K562 (cell line): Measurements from ENCODE around the gene CIAO3. TPM values are rescaled to one million over a fixed set of nuclear protein-coding genes. Genes with fewer than 3 reads are reported as not detected.

Experiments used
- ARID1B ChIP-seq: fragments of 450-650 bp; IDR thresholded peaks from 2 replicates; pipeline ENCODE4 v1.6.1; 2016; ENCODE audit warnings: antibody characterized with exemption, mild to moderate bottlenecking, inconsistent platforms
- ATF6 ChIP-seq: sonication (generic); formaldehyde crosslinking; IDR thresholded peaks from 2 replicates; pipeline ENCODE4 v1.4.0; 2020; ENCODE audit warnings: mild to moderate bottlenecking, missing genetic modification reagents
- CBFB ChIP-seq: sonication (generic); formaldehyde crosslinking; IDR thresholded peaks from 2 replicates; pipeline ENCODE4 v1.4.0; 2020; ENCODE audit warnings: mild to moderate bottlenecking, missing genetic modification reagents
- CREM ChIP-seq: IDR thresholded peaks from 2 replicates; pipeline ENCODE4 v1.6.1; 2014; ENCODE audit warnings: antibody characterized with exemption, low read depth
- FOXP1 ChIP-seq: sonication (generic); formaldehyde crosslinking; IDR thresholded peaks from 2 replicates; pipeline ENCODE4 v1.8.0; 2022; ENCODE audit warnings: mild to moderate bottlenecking, missing genetic modification reagents
- MCM2 ChIP-seq: fragments of 450-650 bp; IDR thresholded peaks from 2 replicates; pipeline ENCODE4 v1.6.1; 2017; ENCODE audit warnings: low read depth, mild to moderate bottlenecking
- NFIC ChIP-seq: fragments of 450-650 bp; IDR thresholded peaks from 2 replicates; pipeline ENCODE4 v1.6.1; 2017; ENCODE audit warnings: mild to moderate bottlenecking, inconsistent platforms
- TGIF2 ChIP-seq: sonication (generic); formaldehyde crosslinking; IDR thresholded peaks from 2 replicates; pipeline ENCODE4 v1.8.1; 2022; ENCODE audit warnings: mild to moderate bottlenecking, missing genetic modification reagents, moderate library complexity
- ZBTB33 ChIP-seq: sonication (generic); formaldehyde crosslinking; IDR thresholded peaks from 2 replicates; pipeline ENCODE4 v1.8.1; 2023; ENCODE audit warnings: mild to moderate bottlenecking, missing genetic modification reagents
- ZKSCAN1 ChIP-seq: fragments of 150-350 bp; IDR thresholded peaks from 2 replicates; pipeline ENCODE4 v1.6.1; 2016; ENCODE audit warnings: low read depth, low read length
- ZNF316 ChIP-seq: fragments of 450-650 bp; IDR thresholded peaks from 2 replicates; pipeline ENCODE4 v1.6.1; 2016
- ZNF717 ChIP-seq: fragments of 250-450 bp; sonication (Bioruptor Pico); IDR thresholded peaks from 2 replicates; pipeline ENCODE4 v1.5.0; 2021
- ZNF740 ChIP-seq, 3 experiments: fragments of 200-800 bp in 1 of 3; sonication (Bioruptor generic) in 1 of 3; sonication (generic) in 1 of 3; formaldehyde crosslinking in 1 of 3; IDR thresholded peaks; 2 replicates each; pipeline versions ENCODE4 v1.6.1 to v1.8.0; 2016 to 2022; ENCODE audit warnings: mild to moderate bottlenecking in 2 of 3, missing compliant biosample characterization in 2 of 3, missing genetic modification characterization in 2 of 3, missing genetic modification reagents in 1 of 3
- ZSCAN32 ChIP-seq: fragments of 450-650 bp; formaldehyde crosslinking; IDR thresholded peaks from 2 replicates; pipeline ENCODE4 v1.4.0; 2020; ENCODE audit warnings: mild to moderate bottlenecking, moderate library complexity
- polyA plus RNA-seq, 8 experiments: library from polyadenylated mRNA; depleted of rRNA in 4 of 8; stranded (reverse) in 5 of 8; unstranded in 3 of 8; fragments of >200 nt; fragmentation: Nextera tagmentation in 2 of 8; fragmentation: Illumina TruSeq in 1 of 8; extraction: Ambion mirVana in 2 of 8; extraction: Trizol in 1 of 8; gene quantifications; 2 replicates each; pipeline versions ENCODE4 v1.2.1 to v1.2.3, GENCODE V29; 2011 to 2014; ENCODE audit warnings: inconsistent platforms in 1 of 8, missing spikeins in 1 of 8
- total RNA-seq, 7 experiments: library from RNA; depleted of rRNA in 6 of 7; stranded (reverse); fragments of >200 nt in 6 of 7; fragmentation: Illumina TruSeq in 2 of 7; extraction: Trizol in 2 of 7; gene quantifications; 2 replicates each; pipeline versions ENCODE4 v1.2.1 to v1.2.3, GENCODE V29; 2011 to 2021; ENCODE audit warnings: low replicate concordance in 1 of 7
- TF ChIP-seq, protein P1 (sequence below), 3 experiments: fragments of 200-800 bp in 1 of 3; fragments of 250-450 bp in 1 of 3; fragments of 450-650 bp in 1 of 3; sonication (Bioruptor Pico) in 1 of 3; sonication (Bioruptor generic) in 1 of 3; formaldehyde crosslinking in 1 of 3; IDR thresholded peaks; 2 replicates each; pipeline versions ENCODE4 v1.6.1 to v1.8.0; 2016 to 2022; ENCODE audit warnings: mild to moderate bottlenecking in 2 of 3, missing genetic modification characterization in 2 of 3, missing compliant biosample characterization in 1 of 3, moderate library complexity in 1 of 3

The CIAO3 gene
- total and polyA plus RNA-seq, 9 of the 15 experiments (the other 6 are each of a cell fraction or from before 2014, with no cell fraction given) = 2.2 to 35.6 (median 18.7) TPM

DNA sequence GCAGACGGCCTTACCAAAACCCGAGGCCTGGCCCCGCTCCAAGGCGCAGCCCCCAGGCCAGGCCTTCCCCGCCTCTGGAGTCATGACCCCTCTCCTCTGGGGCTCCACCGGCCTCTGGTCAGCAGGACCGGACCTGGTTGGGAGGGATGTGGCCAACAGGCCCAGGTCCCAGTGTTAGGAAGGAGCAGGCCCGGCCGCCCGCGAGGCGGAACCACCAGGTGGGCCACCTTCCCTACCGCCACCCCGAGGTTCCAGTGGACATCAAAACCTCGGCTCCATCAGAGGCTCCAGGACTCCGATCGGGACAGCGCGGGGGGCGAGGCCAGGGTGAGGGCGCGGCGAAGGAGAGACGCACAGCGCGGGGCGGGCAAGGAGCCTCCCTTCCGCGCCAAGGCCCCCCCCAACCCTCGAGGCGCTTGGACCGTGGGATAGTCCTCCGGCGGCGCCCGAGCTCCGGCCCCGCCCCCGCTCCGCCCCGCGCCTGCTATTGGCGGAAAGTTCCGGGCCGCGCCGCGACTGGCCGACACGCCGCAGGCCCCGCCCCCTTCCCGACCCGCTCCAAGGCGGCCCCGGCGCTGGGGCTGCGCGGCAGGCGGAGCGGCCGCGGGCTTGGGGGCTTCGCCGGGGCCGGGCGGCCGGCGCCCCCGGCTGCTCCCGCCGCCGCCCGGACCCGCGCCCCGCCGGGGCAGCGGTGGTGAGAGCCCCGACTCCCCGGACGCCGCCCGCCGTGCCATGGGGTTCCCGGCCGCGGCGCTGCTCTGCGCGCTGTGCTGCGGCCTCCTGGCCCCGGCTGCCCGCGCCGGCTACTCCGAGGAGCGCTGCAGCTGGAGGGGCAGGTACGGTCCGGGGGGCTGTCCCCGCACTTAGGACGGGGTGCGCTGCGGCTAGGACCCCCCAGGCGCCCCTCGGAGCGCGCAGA, 26.0 kb downstream of the CIAO3 start, which contains the start of gene METRN (continued):
- TF ChIP-seq ZNF740 (CRISPR knock-in tag; IDR thresholded peaks at IDR 0.05) (peak; percentile 97), ZNF740 (tag; IDR thresholded peaks at IDR 0.05) (peak in 1 of 2 experiments; percentile 93; a peak in 2 of 4 replicates), TGIF2 (CRISPR knock-in tag) (peak; percentile 46; the same call in 1 of the 2 replicates), FOXP1 (CRISPR knock-in tag) (no peak), ARID1B (no peak), ZBTB33 (CRISPR knock-in tag) (peak; percentile 95), CBFB (CRISPR knock-in tag) (no peak), ZNF717 (no peak), ATF6 (CRISPR knock-in tag) (no peak), NFIC (peak; percentile 55; the same call in 1 of the 2 replicates), CREM (0 out of 2 replicates have a peak, but pooled peaks have one; percentile 6), ZNF316 (no peak), MCM2 (no peak), ZSCAN32 (CRISPR knock-in tag) (no peak), ZKSCAN1 (no peak)
- TF ChIP-seq, protein P1, sequence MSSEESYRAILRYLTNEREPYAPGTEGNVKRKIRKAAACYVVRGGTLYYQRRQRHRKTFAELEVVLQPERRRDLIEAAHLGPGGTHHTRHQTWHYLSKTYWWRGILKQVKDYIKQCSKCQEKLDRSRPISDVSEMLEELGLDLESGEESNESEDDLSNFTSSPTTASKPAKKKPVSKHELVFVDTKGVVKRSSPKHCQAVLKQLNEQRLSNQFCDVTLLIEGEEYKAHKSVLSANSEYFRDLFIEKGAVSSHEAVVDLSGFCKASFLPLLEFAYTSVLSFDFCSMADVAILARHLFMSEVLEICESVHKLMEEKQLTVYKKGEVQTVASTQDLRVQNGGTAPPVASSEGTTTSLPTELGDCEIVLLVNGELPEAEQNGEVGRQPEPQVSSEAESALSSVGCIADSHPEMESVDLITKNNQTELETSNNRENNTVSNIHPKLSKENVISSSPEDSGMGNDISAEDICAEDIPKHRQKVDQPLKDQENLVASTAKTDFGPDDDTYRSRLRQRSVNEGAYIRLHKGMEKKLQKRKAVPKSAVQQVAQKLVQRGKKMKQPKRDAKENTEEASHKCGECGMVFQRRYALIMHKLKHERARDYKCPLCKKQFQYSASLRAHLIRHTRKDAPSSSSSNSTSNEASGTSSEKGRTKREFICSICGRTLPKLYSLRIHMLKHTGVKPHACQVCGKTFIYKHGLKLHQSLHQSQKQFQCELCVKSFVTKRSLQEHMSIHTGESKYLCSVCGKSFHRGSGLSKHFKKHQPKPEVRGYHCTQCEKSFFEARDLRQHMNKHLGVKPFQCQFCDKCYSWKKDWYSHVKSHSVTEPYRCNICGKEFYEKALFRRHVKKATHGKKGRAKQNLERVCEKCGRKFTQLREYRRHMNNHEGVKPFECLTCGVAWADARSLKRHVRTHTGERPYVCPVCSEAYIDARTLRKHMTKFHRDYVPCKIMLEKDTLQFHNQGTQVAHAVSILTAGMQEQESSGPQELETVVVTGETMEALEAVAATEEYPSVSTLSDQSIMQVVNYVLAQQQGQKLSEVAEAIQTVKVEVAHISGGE (CRISPR knock-in tag; IDR thresholded peaks at IDR 0.05) = 0 out of 6 replicates have a peak, but pooled peaks of 1 of the 3 experiments have one; percentile 3
